RPMI8226 (cell line): ENCODE results near the gene ARL4A.
A peak's percentile ranks its signal among the peaks of the same experiment; 100 is the strongest.

Experiments used
- DNase-seq: peaks from one replicate; pipeline ENCODE4 v3.0.0-alpha.2; 2015

Gene ARL4A

GRCh38 chr7:12727455-12728191 is 40.2 kb downstream of the ARL4A start:
- DNase-seq: no peak

DNA sequence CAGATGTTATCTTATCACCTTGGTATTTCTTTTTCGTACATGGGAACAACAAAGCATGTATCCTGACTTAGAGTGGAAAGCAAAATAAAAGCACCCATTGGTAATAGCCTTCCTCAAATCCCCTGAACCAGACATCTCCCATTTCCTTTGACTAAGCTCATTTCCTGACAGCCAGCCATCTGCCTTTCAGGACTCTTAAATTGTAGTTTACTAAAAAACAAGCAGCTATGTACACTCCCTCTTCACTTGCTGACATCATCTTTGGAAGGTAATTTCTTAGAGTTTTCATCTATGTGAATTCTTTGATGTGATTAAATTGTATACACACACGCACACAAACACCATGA is 40.7 kb downstream of the ARL4A start:
- DNase-seq: no peak

- peak; percentile 97 for DNase-seq
These were observed 41.7 kb downstream of the ARL4A start for GRCh38 chr7:12729112-12729511.

GRCh38 chr7:12730523-12730922 is 43.1 kb downstream of the ARL4A start:
- peak; percentile 14 for DNase-seq

DNA sequence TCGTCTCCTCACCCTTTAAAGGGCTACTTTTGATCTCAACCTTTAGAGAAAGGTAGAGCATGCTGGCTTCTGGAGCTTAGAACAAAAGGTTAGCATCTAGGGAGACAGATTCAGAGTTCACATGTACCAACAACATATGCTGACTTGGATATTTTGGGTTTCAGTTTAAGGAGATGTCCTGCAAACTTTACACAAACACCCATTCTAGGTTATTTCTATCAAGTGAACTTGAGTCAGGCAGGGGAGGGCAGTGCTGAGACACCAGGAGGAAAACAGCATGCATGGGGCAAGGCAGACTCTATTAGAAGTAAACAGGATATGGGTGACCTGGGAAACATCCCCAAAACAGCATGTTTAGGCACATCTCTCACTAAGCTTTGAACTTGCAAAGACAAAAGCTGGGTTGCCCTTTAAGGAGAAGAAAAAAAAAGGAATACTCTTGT is 43.8 kb downstream of the ARL4A start:
- DNase-seq: peak; percentile 90

DNA sequence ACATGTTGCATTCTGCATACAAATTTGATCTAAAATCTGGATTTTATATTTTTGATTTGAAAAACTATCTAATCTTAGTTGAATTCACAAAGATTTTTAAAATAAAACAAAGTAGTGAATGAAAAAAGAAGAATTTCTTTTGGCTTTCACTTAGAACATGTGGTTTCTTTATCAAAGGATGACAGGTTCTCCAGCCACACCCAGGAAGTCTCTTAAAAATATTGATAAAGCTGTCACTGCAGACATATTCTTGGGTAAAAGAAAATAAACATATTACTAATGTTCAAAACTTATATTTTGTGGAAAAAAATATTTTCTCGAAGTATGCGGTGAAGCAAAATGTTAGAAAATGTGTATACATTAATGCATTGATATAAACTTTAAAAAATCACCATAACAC is 44.3 kb downstream of the ARL4A start:
- no peak for DNase-seq

DNA sequence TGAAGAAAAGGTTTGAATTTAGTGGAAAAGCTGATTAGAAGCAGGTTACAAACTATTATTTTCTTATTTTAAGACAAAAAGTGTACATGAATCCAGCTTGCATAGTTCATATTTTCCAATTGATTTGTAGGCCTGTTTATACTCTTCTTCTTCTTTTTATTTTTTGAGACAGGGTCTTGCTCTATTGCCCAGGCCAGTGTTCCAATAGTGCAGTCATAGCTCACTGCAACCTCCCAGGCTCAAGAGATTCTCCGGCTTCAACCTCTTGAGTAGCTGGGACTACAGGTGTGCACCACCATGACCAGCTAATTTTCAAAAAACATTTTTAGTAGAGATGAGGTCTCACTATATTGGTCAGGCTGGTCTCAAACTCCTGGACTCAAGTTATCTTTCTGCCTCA is 45.0 kb downstream of the ARL4A start:
- DNase-seq: no peak

GRCh38 chr7:12735923-12736322 is 48.5 kb downstream of the ARL4A start:
- no peak for DNase-seq

DNA sequence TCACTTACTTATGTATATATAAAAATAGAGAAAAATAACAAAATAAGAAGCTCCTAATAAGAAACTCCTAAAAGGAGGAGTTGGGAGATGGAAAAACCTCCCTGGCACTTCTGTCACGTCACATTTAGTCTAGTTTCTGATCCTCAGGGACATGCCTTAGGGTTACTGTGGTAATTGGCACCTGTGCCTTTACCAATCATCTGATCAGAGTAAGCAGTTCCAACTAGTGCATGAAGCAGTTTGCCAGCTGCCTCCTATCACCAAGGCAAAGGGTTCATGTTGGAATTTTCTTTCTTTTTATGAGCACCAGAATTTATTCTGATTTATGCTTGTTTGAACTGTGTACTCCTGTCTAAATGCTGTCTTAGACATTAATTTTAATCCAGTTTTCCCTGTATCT is 49.9 kb downstream of the ARL4A start:
- DNase-seq: no peak

GRCh38 chr7:12737836-12738235 is 50.4 kb downstream of the ARL4A start:
- no peak for DNase-seq

GRCh38 chr7:12738665-12739064 is 51.2 kb downstream of the ARL4A start:
- no peak for DNase-seq
